Endothelial cell of umbilical vein (primary cell): Measurements from ENCODE around the gene MAGEA9B. TPM values are rescaled to one million over a fixed set of nuclear protein-coding genes. Genes with fewer than 3 reads are reported as not detected.
"Not testable (repeated sequence)": the region's sequence is repeated elsewhere in the genome, so short reads cannot be mapped to it uniquely, and the experiment has no call there.

Experiments
- BruUV-seq: library from RNA; stranded (reverse); fragments of 400-500 nt; replicated peaks from 2 replicates; lab custom pipeline; 2021; lab: Mats Ljungman, UMichigan
- CTCF ChIA-PET: fragments of 300-600, 350-600 bp; sonication (Branson Sonifier 250); formaldehyde crosslinking; loops from one replicate; lab custom pipeline; 2021; ENCODE audit warnings: antibody characterized with exemption, inconsistent platforms; lab: Charles Lee
- POLR2A ChIA-PET: fragments of 300-600, 350-600 bp; sonication (Branson Sonifier 250); formaldehyde crosslinking; loops from one replicate; lab custom pipeline; 2021; ENCODE audit warnings: antibody characterized with exemption, inconsistent platforms; lab: Charles Lee
- DNase-seq: peaks from one replicate; pipeline ENCODE4 v3.0.0-alpha.2; 2011; ENCODE audit warnings: low read depth, low spot score
- FAIRE-seq: peaks from 2 replicates; lab custom pipeline; 2011; peaks lifted over from hg19 to GRCh38; lab: Jason Lieb, UNC
- H2AFZ ChIP-seq: 2 replicates; pipeline ENCODE4 v1.6.0; 2012; ENCODE audit warnings: low read depth, low read length, control low read depth, inconsistent platforms
- H3K27ac ChIP-seq: 2 replicates; pipeline ENCODE4 v1.5.1; 2011; ENCODE audit warnings: low read depth, mild to moderate bottlenecking, control low read depth, low read length, moderate library complexity; ENCODE audit not compliant: insufficient read depth
- H3K27me3 ChIP-seq, 2 experiments: 2 replicates each; pipeline versions ENCODE4 v1.6.0 to v1.6.1; 2011; ENCODE audit warnings: low read length in 2 of 2, mixed read lengths in 1 of 2; ENCODE audit not compliant: control insufficient read depth in 2 of 2, insufficient read depth in 2 of 2
- H3K36me3 ChIP-seq, 2 experiments: 2 replicates in 1 of 2; 3 replicates in 1 of 2; pipeline ENCODE4 v1.5.1; 2011; ENCODE audit warnings: low read length in 2 of 2, mild to moderate bottlenecking in 1 of 2, moderate library complexity in 1 of 2; ENCODE audit not compliant: control insufficient read depth in 2 of 2, insufficient read depth in 2 of 2; ENCODE audit errors: extremely low read depth in 1 of 2
- H3K4me1 ChIP-seq: 3 replicates; pipeline ENCODE4 v1.5.1; 2011; ENCODE audit warnings: mild to moderate bottlenecking, low read length; ENCODE audit not compliant: control insufficient read depth, insufficient read depth; ENCODE audit errors: extremely low read depth
- H3K4me2 ChIP-seq: 2 replicates; pipeline ENCODE4 v1.6.1; 2011; ENCODE audit warnings: low read length, control low read depth, mixed read lengths; ENCODE audit not compliant: insufficient read depth
- H3K4me3 ChIP-seq, 3 experiments: fragments of 200-600 bp in 1 of 3; sonication (generic), shearing (Covaris generic) in 1 of 3; replicated peaks in 1 of 3; 2 replicates each; pipeline ENCODE4 v1.5.1; 2011 to 2016; ENCODE audit warnings: control low read depth in 3 of 3, low read length in 3 of 3, mild to moderate bottlenecking in 2 of 3, inconsistent platforms in 1 of 3, low read depth in 1 of 3, moderate library complexity in 1 of 3; ENCODE audit not compliant: insufficient read depth in 1 of 3
- H3K79me2 ChIP-seq: 2 replicates; pipeline ENCODE4 v1.6.0; 2012; ENCODE audit warnings: low read length, inconsistent platforms; ENCODE audit not compliant: control insufficient read depth, insufficient read depth
- H3K9ac ChIP-seq: replicated peaks from 2 replicates; pipeline ENCODE3; 2011; ENCODE audit warnings: low read length, control low read depth; ENCODE audit not compliant: insufficient read depth; ENCODE audit errors: extremely low read depth
- H3K9me1 ChIP-seq: replicated peaks from 3 replicates; pipeline ENCODE4 v1.6.0; 2011; ENCODE audit warnings: mild to moderate bottlenecking, low read length; ENCODE audit not compliant: control insufficient read depth, insufficient read depth; ENCODE audit errors: extremely low read depth
- H3K9me3 ChIP-seq: replicated peaks from 2 replicates; pipeline ENCODE4 v1.5.1; 2012; ENCODE audit warnings: low read length, inconsistent platforms; ENCODE audit not compliant: control insufficient read depth, insufficient read depth
- H4K20me1 ChIP-seq: replicated peaks from 2 replicates; pipeline ENCODE3; 2011; ENCODE audit warnings: mild to moderate bottlenecking, low read length; ENCODE audit not compliant: control insufficient read depth, insufficient read depth; ENCODE audit errors: extremely low read depth
- CTCF ChIP-seq, 2 donors: IDR thresholded peaks; 1 replicate in 1 of 2; 2 replicates in 1 of 2; pipeline ENCODE4 v1.5.1; 2011; ENCODE audit warnings: low read length in 2 of 2, mild to moderate bottlenecking in 2 of 2, moderate library complexity in 2 of 2, control low read depth in 1 of 2, inconsistent platforms in 1 of 2, low read depth in 1 of 2; ENCODE audit not compliant: insufficient read depth in 1 of 2; ENCODE audit errors: extremely low read depth in 1 of 2
- EZH2 ChIP-seq: IDR thresholded peaks from 2 replicates; pipeline ENCODE4 v1.6.1; 2012; ENCODE audit warnings: borderline replicate concordance, low read depth, mild to moderate bottlenecking, moderate library complexity, low read length, inconsistent platforms; ENCODE audit not compliant: severe bottlenecking
- FOS ChIP-seq: IDR thresholded peaks from 2 replicates; pipeline ENCODE4 v1.6.1; 2011; ENCODE audit warnings: mild to moderate bottlenecking, low read length, moderate library complexity, borderline replicate concordance; ENCODE audit not compliant: insufficient read depth
- JUN ChIP-seq: IDR thresholded peaks from 2 replicates; pipeline ENCODE4 v1.6.1; 2011; ENCODE audit warnings: borderline replicate concordance, low read depth; ENCODE audit not compliant: insufficient read length, insufficient read depth
- MAX ChIP-seq: IDR thresholded peaks from 2 replicates; pipeline ENCODE4 v1.6.1; 2011; ENCODE audit not compliant: insufficient read depth, insufficient read length
- MYC ChIP-seq: IDR thresholded peaks from one replicate; pipeline ENCODE4 v1.6.1; 2011; ENCODE audit warnings: mild to moderate bottlenecking, low read depth, low read length
- POLR2A ChIP-seq: IDR thresholded peaks from 2 replicates; pipeline ENCODE4 v1.6.1; 2012; ENCODE audit warnings: low read depth, mild to moderate bottlenecking, control low read depth, low read length
- POLR2AphosphoS5 ChIP-seq: IDR thresholded peaks from 2 replicates; pipeline ENCODE4 v1.6.1; 2012; ENCODE audit warnings: low read depth, mild to moderate bottlenecking, control low read depth, low read length, moderate library complexity; ENCODE audit not compliant: insufficient read depth
- dilution Hi-C: fragments of 300-500 bp; cut with MboI; formaldehyde crosslinking; loops from one replicate; pipeline ENCODE4 v1.15.0; 2019; ENCODE audit warnings: low sequenced_read_pairs; ENCODE audit not compliant: extremely low pct_ligation_motif_present
- intact Hi-C: fragments of 100-400 bp; cut with micrococcal nuclease; formaldehyde crosslinking; loops from one replicate; pipeline ENCODE4 v1.10.0; 2022
- polyA plus RNA-seq, 4 experiments: library from polyadenylated mRNA; depleted of rRNA in 3 of 4; stranded (reverse) in 3 of 4; unstranded in 1 of 4; fragments of >200 nt; gene quantifications; 2 replicates each; pipeline versions ENCODE4 v1.2.1 to v1.2.3, GENCODE V29; 2011 to 2012; ENCODE audit warnings: missing spikeins in 1 of 4
- total RNA-seq: library from RNA; stranded (reverse); gene quantifications from 2 replicates; pipeline ENCODE4 v1.2.3, GENCODE V29; 2021

Gene MAGEA9B
- total and polyA plus RNA-seq, 2 donors (not counting 3 experiments of a cell fraction or from before 2014, with no cell fraction given): not detected

GRCh38 chrX:149628280-149628679 lies 41.0 kb upstream of the MAGEA9B start:
- dilution Hi-C loops: no loop called here
- H3K4me3 ChIP-seq: no peak overlapping the region
- BruUV-seq: no TSS peak
- H3K79me2 ChIP-seq: peaks cover 9% of the 10 kb centered on the region
- no peak overlapping the region for H2AFZ ChIP-seq
- intact Hi-C loops: no loop called here
- no peaks in the 10 kb centered on the region for H3K4me1 ChIP-seq
- ChIA-PET CTCF (no interaction called here), POLR2A (no interaction called here)
- no peak overlapping the region for H3K9ac ChIP-seq
- FAIRE-seq (peak; percentile 12), DNase-seq (no peak)
- H4K20me1 ChIP-seq: no peaks in the 10 kb centered on the region
- no peak overlapping the region for H3K27ac ChIP-seq
- H3K36me3 ChIP-seq: no peaks in the 10 kb centered on the region
- no peak overlapping the region for H3K4me2 ChIP-seq
- no peak for TF ChIP-seq MYC
- TF ChIP-seq CTCF (IDR thresholded peaks at IDR 0.05; ENCODE audit: extremely low read depth in 1 of 2, insufficient read depth in 1 of 2, low read depth in 1 of 2, low read length in 2 of 2): no peak
- no peak for TF ChIP-seq FOS
- TF ChIP-seq MAX: no peak
- no peak for TF ChIP-seq POLR2A
- no peak for TF ChIP-seq JUN
- TF ChIP-seq POLR2AphosphoS5: no peak
- no peak for TF ChIP-seq EZH2
- H3K9me1 ChIP-seq: no peaks in the 10 kb centered on the region
- H3K27me3 ChIP-seq: peaks cover 2 to 3% of the 10 kb centered on the region in 2 experiments
- H3K9me3 ChIP-seq: no peaks in the 10 kb centered on the region

GRCh38 chrX:149626829-149627228 lies 39.6 kb upstream of the MAGEA9B start:
- H3K79me2 ChIP-seq, DNase-seq, CTCF ChIA-PET, H3K27ac ChIP-seq, H4K20me1 ChIP-seq, intact Hi-C loops, H3K36me3 ChIP-seq, H2AFZ ChIP-seq, H3K4me3 ChIP-seq, FAIRE-seq, H3K9me3 ChIP-seq, H3K9me1 ChIP-seq, H3K9ac ChIP-seq, dilution Hi-C loops, POLR2A ChIA-PET, H3K27me3 ChIP-seq, BruUV-seq, H3K4me1 ChIP-seq, H3K4me2 ChIP-seq: not testable (repeated sequence)

- H3K4me3 ChIP-seq, H4K20me1 ChIP-seq, BruUV-seq, H3K36me3 ChIP-seq, POLR2A ChIA-PET, H2AFZ ChIP-seq, H3K79me2 ChIP-seq, H3K4me2 ChIP-seq, FAIRE-seq, dilution Hi-C loops, H3K9me3 ChIP-seq, H3K27ac ChIP-seq, H3K27me3 ChIP-seq, H3K4me1 ChIP-seq, CTCF ChIA-PET, H3K9ac ChIP-seq, DNase-seq, intact Hi-C loops, H3K9me1 ChIP-seq: not testable (repeated sequence)
These were observed 32.4 kb upstream of the MAGEA9B start for GRCh38 chrX:149619662-149620061.
